Hepatocyte (in vitro differentiated cells): ENCODE data around the gene DDX39A.
"Not testable (repeated sequence)": the region's sequence is repeated elsewhere in the genome, so short reads cannot be mapped to it uniquely, and the experiment has no call there.

Experiments
- EZH2 ChIP-seq: fragments of 200-600 bp; sonication (generic); IDR thresholded peaks from 2 replicates; pipeline ENCODE4 v1.6.1; 2016; ENCODE audit warnings: antibody characterized with exemption, mild to moderate bottlenecking, borderline replicate concordance
- EZH2phosphoT487 ChIP-seq: fragments of 200-600 bp; sonication (generic); IDR thresholded peaks from one replicate; pipeline ENCODE4 v1.6.1; 2018; ENCODE audit warnings: antibody characterized with exemption, mild to moderate bottlenecking, low read depth, moderate library complexity; ENCODE audit not compliant: unreplicated experiment, severe bottlenecking
- TF ChIP-seq, protein P1 (sequence below): fragments of 200-600 bp; sonication (generic); IDR thresholded peaks from 2 replicates; pipeline ENCODE4 v1.5.1; 2016; ENCODE audit warnings: antibody characterized with exemption, mild to moderate bottlenecking; ENCODE audit not compliant: poor library complexity

DNA sequence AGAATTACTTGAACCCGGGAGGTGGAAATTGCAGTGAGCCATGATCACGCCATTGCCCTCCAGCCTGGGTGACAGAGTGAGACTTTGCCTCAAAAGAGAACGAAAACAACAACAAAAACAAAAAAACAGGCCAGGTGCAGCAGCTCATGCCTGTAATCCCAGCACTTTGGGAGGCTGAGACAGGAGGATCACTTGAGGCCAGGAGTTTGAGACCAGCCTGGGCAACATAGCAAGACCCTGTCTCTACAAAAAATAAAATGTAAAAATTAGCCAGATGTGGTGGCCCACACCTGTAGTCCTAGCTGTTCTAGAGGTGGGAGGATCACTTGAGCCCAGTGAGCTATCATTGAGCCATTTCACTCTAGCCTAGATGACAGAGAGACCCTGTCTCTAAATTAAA lies 33.2 kb upstream of the DDX39A start:
- TF ChIP-seq, protein P1, sequence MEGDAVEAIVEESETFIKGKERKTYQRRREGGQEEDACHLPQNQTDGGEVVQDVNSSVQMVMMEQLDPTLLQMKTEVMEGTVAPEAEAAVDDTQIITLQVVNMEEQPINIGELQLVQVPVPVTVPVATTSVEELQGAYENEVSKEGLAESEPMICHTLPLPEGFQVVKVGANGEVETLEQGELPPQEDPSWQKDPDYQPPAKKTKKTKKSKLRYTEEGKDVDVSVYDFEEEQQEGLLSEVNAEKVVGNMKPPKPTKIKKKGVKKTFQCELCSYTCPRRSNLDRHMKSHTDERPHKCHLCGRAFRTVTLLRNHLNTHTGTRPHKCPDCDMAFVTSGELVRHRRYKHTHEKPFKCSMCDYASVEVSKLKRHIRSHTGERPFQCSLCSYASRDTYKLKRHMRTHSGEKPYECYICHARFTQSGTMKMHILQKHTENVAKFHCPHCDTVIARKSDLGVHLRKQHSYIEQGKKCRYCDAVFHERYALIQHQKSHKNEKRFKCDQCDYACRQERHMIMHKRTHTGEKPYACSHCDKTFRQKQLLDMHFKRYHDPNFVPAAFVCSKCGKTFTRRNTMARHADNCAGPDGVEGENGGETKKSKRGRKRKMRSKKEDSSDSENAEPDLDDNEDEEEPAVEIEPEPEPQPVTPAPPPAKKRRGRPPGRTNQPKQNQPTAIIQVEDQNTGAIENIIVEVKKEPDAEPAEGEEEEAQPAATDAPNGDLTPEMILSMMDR = not testable (repeated sequence)
- TF ChIP-seq EZH2, EZH2phosphoT487: not testable (repeated sequence)
